Muscle of leg (tissue), 11 donors: ENCODE measurements around the gene FCHSD1. TPM values are rescaled to one million over a fixed set of nuclear protein-coding genes. Genes with fewer than 3 reads are reported as not detected.

Source experiments
- DNase-seq: peaks from one replicate; pipeline ENCODE4 v3.0.0; 2013
- H3K27ac ChIP-seq: one replicate; pipeline ENCODE4 v1.5.1; 2013; ENCODE audit warnings: mild to moderate bottlenecking, low read length, control low read depth
- H3K27me3 ChIP-seq: one replicate; pipeline ENCODE4 v1.6.1; 2013; ENCODE audit warnings: low read length; ENCODE audit not compliant: control insufficient read depth, insufficient read depth
- H3K36me3 ChIP-seq: one replicate; pipeline ENCODE4 v1.6.1; 2013; ENCODE audit warnings: low read length; ENCODE audit not compliant: control insufficient read depth, insufficient read depth
- H3K4me1 ChIP-seq: one replicate; pipeline ENCODE4 v1.6.1; 2013; ENCODE audit warnings: low read length; ENCODE audit not compliant: control insufficient read depth, insufficient read depth
- H3K4me3 ChIP-seq: one replicate; pipeline ENCODE4 v1.5.1; 2013; ENCODE audit warnings: low read length, control low read depth
- H3K9me3 ChIP-seq: replicated peaks from 2 replicates; pipeline ENCODE4 v1.6.1; 2013; ENCODE audit warnings: low read depth, low read length; ENCODE audit not compliant: control insufficient read depth
- WGBS: methylation state at CpG from one replicate; pipeline ENCODE4 v1.1.5; 2013; ENCODE audit warnings: missing lambda C conversion rate; ENCODE audit not compliant: insufficient coverage; 5-methylcytosine and 5-hydroxymethylcytosine counted together
- polyA plus RNA-seq, 8 donors: library from polyadenylated mRNA; unstranded; fragments of 120-200 nt; gene quantifications; one replicate each; pipeline versions ENCODE4 v1.2.1 to v1.2.3, GENCODE V29; 2013; ENCODE audit warnings: inconsistent platforms in 1 of 8, low replicate concordance in 1 of 8; ENCODE audit not compliant: insufficient read length in 8 of 8, insufficient read depth in 1 of 8
- total RNA-seq: library from RNA; stranded (reverse); fragments of 120-200 nt; gene quantifications from one replicate; pipeline ENCODE4 v1.2.4, GENCODE V29; 2013

FCHSD1 gene
- total and polyA plus RNA-seq, 9 donors, result 5.9 to 10.3 (median 7.7) TPM

DNA sequence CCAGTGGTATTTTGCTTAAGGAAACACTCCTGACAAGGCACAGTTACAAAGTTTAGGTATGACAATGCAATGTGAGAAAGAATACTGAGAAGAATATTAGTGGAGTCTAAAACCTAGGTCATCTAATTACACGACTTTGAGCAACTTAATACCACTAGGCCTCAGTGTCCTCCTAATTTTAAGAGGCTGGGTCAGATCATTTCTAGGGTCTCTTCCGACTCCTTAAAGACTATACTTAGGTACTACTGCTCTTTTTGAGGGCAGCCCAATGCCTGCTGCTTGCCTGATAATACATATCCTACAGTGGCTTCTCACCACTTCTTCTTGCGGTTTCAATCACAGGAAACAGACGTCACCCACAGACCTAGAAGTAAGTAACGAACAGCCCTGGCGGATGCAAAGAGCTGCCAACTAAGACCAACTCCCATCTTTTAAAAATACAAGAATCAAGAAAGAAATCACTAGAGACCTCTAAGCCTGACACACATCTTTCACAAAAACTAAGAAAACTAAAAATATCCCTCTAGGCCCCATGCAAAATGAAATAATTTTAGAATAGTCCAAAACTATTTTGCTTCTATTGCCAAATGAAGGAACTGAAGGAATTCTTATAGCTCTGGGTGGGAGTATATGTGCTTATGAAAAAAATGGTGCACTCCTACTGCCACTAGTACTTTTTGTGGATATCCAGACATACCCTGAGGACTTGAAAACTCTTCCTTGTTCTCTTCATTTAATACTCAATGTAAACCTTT is 45.5 kb downstream of the FCHSD1 start:
- no peaks in the 10 kb centered on the region for H3K27me3 ChIP-seq
- H3K36me3 ChIP-seq, result no peaks in the 10 kb centered on the region
- 62% methylated on average over 5 of the region's 6 CpGs for WGBS
- H3K4me3 ChIP-seq, result no peak overlapping the region
- peak overlapping the region; percentile 88 for H3K27ac ChIP-seq
- H3K9me3 ChIP-seq, result no peaks in the 10 kb centered on the region
- DNase-seq, result peak; percentile 78
- H3K4me1 ChIP-seq, result peaks cover 3% of the 10 kb centered on the region

DNA sequence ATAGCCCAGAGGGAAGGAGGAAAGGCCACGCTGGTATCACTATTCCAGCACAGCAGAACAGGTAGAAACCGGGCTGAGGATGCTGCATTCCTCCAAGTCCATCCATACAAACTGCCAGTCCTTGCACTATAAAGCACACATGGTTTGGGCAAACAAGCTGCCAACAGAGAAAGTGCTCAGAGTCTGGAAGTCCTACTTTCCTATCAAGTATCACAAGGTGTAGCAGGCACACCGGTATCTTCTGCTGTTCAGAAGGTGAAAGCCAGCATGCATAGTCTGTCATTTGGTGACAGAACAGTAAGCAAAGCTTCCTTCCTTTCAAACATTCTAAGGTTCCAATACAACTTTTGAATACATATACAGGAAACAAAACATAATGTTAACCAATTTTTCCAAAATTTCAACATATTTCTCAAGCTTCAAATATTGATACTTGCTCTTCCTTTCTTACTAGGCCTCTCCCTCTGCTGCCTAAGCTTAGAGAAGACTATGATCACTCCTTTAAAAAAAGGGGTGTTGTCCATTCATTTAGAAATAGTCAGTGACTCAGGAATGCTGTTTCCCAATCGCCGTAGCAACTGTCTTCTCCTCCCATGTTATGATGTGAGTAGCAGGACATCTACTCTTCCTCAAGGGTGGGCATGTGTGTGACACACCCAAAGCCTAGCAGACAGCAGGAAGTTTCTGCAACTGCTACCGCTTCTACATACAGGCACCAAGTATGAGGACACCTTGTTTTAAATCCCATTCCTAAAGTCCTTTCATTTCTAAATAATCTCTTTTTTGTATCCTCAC is 47.1 kb downstream of the FCHSD1 start:
- WGBS, result 56% methylated on average over 4 of the region's 6 CpGs
- Histone ChIP-seq H3K4me1 (peaks cover 3% of the 10 kb centered on the region), H3K9me3 (no peaks in the 10 kb centered on the region), H3K4me3 (no peak overlapping the region), H3K36me3 (no peaks in the 10 kb centered on the region), H3K27me3 (no peaks in the 10 kb centered on the region), H3K27ac (peak overlapping the region; percentile 80)
- peak; percentile 89 for DNase-seq

DNA sequence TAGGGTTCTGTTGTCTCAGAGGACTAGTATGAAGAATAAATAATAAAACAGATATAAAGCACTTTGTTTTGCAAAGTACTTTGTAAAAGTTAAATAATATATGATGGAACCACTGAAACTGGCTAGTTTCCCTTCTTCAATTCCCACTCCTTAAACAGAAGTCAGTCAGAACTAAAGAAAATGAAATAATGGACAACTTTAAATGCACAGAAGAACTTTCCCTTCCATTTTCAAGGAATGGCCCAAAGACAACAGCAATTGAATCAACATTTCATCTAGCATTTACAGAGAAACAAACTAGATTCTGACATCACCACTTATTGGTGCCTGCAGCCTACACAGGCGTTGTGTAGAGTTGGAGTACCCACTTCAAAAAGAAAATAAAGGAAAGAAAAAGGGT is 48.6 kb downstream of the FCHSD1 start:
- DNase-seq, result no peak
- Histone ChIP-seq H3K9me3 (no peaks in the 10 kb centered on the region), H3K27ac (no peak overlapping the region), H3K4me1 (peaks cover 3% of the 10 kb centered on the region), H3K27me3 (no peaks in the 10 kb centered on the region), H3K4me3 (no peak overlapping the region), H3K36me3 (no peaks in the 10 kb centered on the region)
- no CpG with 5 or more reads among the region's 1 CpG for WGBS

DNA sequence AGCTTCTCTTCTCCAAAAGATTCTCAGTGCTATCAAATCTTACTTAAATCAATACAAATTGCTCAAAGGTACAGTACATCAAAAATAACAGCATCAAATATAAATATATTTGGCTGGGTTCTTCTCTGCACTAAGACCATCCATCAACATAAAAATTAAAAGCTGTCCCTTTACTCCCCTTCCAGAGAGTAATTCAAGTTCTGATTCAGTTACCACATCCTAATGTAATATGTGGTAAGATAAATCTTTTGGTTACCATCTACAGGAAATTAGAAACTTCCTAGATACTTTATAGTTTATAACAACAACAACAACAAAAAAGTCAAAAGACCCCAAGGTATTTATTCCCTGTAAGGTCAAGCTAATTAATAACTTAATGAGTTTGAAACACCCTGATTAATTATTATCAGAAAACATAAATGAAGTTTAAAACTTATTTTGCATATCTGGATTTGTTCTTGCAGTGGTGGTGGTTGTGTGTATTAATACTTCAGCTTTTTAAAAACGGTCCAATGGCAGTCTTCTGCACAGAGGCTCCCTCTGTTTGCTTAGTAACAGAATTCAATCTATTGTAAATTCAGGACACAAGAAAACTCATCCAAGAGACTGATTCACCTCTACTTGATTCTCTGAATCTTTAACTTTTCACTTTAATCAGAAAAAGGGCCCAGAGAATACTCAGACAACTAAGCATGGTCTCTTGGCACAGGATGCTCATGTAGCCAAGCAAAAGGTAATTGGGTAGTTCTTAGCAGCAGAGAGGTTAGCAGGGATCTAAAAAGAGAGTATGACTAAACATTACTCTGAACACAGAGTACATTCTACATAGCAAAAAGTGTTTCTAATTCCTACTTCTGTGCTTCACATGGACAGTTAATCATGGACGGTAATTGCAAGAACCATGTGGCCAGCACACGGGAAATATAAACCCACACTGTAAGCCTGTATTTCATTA is 52.5 kb downstream of the FCHSD1 start:
- H3K4me3 ChIP-seq, result no peak overlapping the region
- no peak overlapping the region for H3K27ac ChIP-seq
- H3K4me1 ChIP-seq, result no peaks in the 10 kb centered on the region
- peaks cover 2% of the 10 kb centered on the region for H3K36me3 ChIP-seq
- DNase-seq, result no peak
- H3K9me3 ChIP-seq, result no peaks in the 10 kb centered on the region
- WGBS, result no CpG with 5 or more reads among the region's 3 CpGs
- H3K27me3 ChIP-seq, result no peaks in the 10 kb centered on the region

DNA sequence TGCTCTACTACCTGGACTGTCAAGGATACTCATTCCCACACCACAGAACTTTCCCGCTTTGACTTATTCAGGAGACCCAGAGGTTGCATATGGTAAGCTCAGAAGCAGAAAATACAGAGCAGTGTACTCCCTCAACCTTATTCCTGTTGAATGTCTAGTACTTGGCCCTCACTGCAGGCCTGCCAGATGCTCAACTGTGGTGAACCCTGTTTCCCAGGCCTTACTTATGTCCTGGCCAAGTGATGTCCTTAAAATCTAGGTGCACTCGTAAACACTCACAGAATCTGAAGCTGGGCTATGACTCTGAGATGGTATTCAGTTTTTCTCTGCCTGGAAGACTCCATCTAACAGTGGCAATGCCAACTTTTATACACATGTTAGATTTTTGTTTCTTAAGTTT is 53.4 kb downstream of the FCHSD1 start:
- Histone ChIP-seq H3K4me1 (no peaks in the 10 kb centered on the region), H3K27ac (no peak overlapping the region), H3K27me3 (no peaks in the 10 kb centered on the region), H3K9me3 (no peaks in the 10 kb centered on the region), H3K36me3 (peaks cover 5% of the 10 kb centered on the region), H3K4me3 (no peak overlapping the region)
- DNase-seq, result no peak
- WGBS, result 80% methylated on average over 1 of the region's 2 CpGs

DNA sequence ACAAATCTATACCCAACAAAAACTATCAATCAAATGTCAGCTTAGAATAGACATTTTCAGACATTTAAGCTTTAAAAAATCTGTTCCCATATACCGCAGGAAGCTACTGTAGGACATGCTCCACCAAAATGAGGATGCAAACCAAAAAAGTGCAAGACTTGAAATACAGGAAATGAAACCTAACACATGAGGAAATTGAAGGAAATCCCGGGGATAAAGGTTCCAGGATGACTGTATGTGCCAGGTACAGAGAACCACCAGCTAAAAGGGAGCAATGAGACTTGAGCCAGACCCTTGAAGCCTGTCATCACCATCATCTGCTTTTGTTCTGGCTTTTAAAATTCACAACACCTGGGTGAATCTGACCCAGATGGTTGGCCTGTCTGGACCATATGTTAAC is 53.8 kb downstream of the FCHSD1 start:
- 66% methylated on average over 2 of the region's 2 CpGs for WGBS
- Histone ChIP-seq H3K4me1 (no peaks in the 10 kb centered on the region), H3K4me3 (no peak overlapping the region), H3K27me3 (no peaks in the 10 kb centered on the region), H3K36me3 (peaks cover 5% of the 10 kb centered on the region), H3K27ac (no peak overlapping the region), H3K9me3 (no peaks in the 10 kb centered on the region)
- no peak for DNase-seq

DNA sequence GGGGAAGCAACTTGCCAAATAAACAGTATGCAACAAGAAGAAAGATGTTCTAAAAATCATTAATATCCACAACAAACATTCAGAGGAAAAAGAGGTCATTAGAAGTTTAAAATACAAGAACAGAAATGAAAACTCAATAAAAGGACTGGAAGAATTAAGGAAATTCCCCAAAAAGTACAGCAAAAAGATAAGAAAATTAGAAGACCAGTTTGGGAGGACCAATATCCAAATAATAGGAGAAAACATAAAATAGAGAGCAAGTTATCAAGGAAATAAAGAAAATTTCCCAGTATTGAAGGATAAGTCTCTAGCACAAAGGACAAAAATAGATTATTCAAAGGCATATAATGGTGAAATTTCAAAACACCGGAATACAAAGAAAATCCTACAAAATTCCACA is 54.4 kb downstream of the FCHSD1 start:
- Histone ChIP-seq H3K27me3 (no peaks in the 10 kb centered on the region), H3K27ac (no peak overlapping the region), H3K9me3 (no peaks in the 10 kb centered on the region), H3K4me1 (no peaks in the 10 kb centered on the region), H3K4me3 (no peak overlapping the region), H3K36me3 (peaks cover 5% of the 10 kb centered on the region)
- no CpG with 5 or more reads among the region's 1 CpG for WGBS
- DNase-seq, result no peak

DNA sequence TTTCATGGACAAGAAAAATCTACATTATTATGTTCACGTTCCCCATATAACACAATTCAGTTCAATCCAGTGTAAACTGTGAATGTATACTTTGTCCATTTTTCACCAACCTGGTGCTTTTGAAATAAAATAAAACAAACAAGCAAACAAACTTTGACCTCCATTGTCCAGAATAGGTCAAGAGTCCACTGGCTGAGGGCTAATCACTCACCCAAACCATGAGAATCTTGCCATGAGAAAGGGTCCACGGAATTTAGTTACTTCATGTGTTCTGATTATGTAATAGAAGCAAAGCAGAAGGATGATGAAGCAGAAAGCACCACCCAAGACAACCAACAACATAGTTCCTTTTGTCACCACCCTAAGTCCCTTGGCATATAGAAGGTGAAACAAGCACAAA is 61.1 kb downstream of the FCHSD1 start:
- no peaks in the 10 kb centered on the region for H3K27me3 ChIP-seq
- peaks cover 16% of the 10 kb centered on the region for H3K36me3 ChIP-seq
- no peak overlapping the region for H3K27ac ChIP-seq
- H3K4me3 ChIP-seq, result no peak overlapping the region
- no peak for DNase-seq
- H3K4me1 ChIP-seq, result no peaks in the 10 kb centered on the region
- no CpG with 5 or more reads among the region's 2 CpGs for WGBS
- no peaks in the 10 kb centered on the region for H3K9me3 ChIP-seq
